GM21381 (cell line): Measurements from ENCODE around the gene DENND2A.
"Not testable (repeated sequence)": the region's sequence is repeated elsewhere in the genome, so short reads cannot be mapped to it uniquely, and the experiment has no call there.

Experiments
- ATAC-seq: cut with Tn5 transposase; IDR thresholded peaks from one replicate; pipeline ENCODE4 v1.9.1; 2021; ENCODE audit warnings: mild to moderate bottlenecking, moderate library complexity; ENCODE audit not compliant: unreplicated experiment

Gene DENND2A, protein sequence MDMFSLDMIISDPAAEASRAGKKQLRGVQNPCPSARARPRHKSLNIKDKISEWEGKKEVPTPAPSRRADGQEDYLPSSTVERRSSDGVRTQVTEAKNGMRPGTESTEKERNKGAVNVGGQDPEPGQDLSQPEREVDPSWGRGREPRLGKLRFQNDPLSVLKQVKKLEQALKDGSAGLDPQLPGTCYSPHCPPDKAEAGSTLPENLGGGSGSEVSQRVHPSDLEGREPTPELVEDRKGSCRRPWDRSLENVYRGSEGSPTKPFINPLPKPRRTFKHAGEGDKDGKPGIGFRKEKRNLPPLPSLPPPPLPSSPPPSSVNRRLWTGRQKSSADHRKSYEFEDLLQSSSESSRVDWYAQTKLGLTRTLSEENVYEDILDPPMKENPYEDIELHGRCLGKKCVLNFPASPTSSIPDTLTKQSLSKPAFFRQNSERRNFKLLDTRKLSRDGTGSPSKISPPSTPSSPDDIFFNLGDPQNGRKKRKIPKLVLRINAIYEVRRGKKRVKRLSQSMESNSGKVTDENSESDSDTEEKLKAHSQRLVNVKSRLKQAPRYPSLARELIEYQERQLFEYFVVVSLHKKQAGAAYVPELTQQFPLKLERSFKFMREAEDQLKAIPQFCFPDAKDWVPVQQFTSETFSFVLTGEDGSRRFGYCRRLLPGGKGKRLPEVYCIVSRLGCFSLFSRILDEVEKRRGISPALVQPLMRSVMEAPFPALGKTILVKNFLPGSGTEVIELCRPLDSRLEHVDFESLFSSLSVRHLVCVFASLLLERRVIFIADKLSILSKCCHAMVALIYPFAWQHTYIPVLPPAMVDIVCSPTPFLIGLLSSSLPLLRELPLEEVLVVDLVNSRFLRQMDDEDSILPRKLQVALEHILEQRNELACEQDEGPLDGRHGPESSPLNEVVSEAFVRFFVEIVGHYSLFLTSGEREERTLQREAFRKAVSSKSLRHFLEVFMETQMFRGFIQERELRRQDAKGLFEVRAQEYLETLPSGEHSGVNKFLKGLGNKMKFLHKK

DNA sequence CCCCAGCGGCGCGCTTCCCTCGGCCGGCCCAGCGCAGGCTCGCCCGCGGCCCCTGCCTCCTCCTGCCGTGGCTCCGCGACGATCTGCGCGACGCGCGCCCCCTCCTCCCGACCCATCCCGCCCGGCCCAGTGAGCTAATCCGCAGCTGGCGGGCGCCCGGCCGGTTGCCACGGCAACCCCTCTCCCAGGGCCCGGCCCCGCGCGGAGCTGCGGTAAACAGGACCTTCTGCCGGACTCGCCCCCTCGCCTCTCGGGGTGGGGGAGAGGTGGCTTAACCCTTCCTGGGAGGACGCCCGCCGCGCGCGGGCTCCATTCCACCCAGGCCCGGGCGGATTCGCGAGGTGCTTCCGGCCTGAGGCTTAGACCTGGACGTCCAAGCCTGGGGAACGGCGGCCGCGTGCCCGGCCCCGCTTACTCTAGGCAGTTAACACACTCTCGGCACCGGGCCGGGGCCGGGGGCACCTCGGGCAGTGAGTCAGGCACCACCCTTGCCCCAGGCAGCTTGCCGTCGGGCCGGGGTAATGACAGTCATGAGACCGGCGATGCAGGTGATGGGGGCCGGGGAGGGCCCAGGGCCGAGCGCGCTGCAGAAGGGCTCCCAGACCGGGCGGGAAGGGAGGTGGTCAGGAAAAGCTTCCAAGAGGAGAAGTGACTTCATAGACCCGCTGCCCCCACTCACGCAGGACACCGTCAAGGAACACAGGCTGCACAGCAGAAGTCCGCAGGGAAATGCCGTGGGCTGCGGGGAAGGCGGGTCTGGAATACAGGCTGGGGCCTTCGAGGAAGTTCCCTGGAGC is at the start of gene DENND2A:
TSS of gene DENND2A (minus strand) at position 87 of the 797 bp plus-strand sequence. CDS start 38,416 bp downstream, outside the sequence.
- ATAC-seq = no peak

DNA sequence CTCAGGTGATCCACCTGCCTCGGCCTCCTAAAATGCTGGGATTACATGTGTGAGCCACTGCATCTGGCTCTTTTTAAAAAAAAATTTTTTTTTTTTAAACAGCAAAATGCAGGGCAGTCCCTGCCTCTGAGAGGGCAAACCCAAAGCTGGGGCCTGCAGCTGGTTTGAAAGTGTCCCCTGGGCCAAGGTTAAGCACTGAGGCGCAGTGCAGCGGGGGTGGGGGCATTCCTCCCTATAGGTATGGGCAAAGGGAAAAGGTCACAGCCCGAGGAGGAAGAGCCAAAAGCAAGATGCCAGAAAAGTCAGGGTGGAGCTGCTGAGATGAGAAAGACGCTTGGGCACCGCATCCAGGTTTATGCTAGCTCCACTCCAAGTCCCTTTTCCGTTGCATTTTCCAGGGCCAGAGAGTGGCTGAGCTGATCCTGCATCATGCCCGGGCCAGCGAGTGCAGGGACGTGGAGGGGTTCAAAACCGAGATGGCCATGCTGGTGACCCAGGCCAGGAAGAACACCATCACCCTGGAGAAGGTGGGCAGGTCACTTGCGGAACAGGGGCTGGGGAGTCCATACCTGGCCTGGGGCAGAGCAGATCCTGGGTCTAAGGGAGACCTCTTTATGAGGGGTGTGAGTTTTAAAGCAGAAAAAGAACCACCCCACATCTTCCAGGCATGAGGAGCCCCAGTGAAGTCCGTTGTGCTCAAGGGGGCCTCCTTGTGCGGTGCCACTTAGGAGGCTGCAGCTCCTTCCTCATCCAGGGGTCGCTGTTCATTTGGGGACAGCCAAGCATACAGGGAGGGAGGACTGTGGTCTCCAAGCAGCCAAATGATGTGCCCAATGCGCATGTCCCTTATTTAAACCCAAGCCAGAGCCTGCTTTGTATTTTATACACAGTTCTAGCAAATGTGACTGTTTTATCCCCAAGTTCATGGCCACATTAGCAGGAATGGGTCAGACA is 48.9 kb upstream of the DENND2A start:
- no peak for ATAC-seq

- no peak for ATAC-seq
These were observed 47.7 kb upstream of the DENND2A start for GRCh38 chr7:140688341-140688740.

DNA sequence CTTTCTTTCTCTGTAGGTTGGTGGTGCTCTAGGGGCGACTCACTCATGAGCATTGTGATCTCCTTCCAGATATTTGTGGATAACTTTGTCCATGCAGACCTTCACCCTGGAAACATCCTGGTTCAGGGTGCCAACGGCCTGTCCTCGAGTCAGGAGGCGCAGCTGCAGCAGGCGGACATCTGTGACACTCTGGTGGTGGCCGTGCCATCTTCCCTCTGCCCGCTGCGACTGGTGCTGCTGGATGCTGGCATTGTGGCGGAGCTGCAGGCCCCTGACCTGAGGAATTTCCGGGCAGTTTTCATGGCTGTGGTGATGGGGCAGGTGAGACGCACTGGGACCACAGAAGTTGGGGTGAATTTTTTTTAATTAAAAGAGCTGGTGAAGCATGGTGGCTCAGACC is 46.3 kb upstream of the DENND2A start:
- ATAC-seq = no peak

- no peak for ATAC-seq
These were observed 44.9 kb upstream of the DENND2A start for GRCh38 chr7:140685407-140686087.

DNA sequence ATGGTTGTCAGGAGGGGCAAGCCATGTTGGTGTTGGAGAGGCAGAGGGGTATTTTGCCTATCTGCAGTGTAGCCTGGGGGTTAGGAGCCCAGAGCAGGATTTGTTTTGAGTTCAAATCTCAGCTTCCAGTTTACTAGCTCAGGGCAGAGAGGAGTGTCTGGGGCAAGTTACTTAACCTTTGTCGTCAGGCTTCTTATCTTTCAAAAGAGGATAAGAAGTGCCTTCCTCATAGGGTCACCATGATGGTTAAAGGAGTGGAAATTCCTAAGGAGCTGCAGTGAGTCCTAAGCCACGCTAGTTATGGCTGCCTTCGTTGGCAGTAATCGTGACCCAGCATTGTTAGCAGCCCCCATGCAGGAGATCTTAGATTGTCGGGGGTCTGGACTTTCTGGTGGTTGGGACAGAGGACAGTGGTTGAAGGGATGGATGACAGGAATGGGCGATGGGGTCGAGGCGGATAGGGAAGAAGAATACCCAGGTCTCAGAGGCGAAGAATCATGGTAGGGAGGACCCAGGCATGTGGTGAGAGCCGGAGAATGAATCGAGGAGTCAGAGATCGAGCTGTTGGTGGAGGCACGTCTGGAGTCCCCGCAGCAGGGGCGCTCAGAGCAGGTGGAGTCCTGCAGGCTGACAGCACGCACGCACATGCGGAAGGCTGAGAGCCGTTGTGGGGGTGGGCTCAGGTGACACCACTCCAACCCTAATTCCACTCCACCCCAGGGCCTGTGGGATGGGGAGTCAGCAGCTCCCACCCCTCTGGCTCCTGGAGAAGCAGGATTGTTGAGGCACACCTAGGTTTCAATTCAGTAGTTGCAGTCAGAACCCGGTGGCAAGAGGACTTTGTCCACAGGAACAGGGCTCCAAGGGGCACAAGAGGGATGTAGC is 43.7 kb upstream of the DENND2A start:
- no peak for ATAC-seq

DNA sequence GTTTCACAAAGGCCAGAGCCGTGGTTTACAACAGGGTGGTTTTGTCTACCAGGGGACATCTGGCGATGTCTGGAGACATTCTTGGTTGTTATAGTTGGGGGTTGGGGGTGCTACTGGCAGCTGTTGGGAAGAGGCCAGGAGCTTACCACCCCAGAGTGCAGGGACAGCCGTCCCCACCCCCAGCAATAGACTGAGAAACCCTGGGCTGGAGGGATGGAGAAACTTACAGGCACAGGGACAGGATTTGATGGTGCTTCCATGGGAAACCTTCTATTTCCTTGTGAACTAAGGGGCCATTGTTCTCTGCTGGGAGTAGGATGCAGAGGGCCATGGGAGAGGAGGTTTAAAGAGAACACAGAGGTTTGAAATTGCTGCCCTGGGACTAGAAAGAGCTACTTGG is 43.0 kb upstream of the DENND2A start:
- ATAC-seq = no peak

- ATAC-seq = no peak
These were observed 41.2 kb upstream of the DENND2A start for GRCh38 chr7:140681766-140682165.

DNA sequence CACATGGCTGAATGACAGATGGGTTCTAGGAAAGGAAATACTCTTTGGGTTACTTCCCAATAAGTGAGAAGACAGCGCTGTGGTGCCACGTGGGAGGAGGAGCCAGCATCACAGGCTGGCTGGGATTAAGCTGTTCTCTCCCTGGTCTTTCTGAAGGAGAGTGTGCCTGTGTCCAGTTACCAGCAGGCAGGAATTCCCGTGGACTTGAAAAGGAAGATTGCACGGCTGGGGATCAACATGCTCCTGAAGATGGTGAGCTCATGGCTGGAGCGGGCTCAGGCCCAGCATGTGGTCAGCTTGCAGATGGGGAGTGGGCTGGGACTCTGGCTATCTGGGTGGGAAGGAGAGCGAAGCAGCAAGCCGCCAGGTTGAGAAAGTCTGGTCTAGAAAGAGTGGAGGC is 40.3 kb upstream of the DENND2A start:
- no peak for ATAC-seq

DNA sequence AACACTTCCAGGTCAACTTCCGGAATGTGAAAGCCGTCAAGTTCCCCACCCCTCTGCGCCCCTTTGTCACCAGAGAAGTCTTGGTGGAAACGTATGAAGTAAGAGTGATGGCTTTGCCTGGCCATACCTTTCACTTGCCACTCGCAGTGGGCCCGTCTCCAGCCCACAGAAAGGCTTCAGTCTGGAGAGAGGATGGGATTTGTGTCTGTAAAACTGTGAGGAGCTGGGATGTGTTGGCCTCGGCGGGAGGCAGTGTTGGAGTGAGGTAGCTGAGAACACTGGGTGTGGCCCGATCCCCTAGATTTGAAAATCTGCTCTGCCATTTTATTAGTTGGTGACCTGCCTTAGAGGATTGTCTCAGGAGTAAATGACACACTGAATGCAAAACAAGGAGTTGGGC is 38.6 kb upstream of the DENND2A start:
- ATAC-seq = no peak

- no peak for ATAC-seq
These were observed 38.2 kb upstream of the DENND2A start for GRCh38 chr7:140678816-140679130.

GRCh38 chr7:140678081-140678815 is 37.6 kb upstream of the DENND2A start:
- ATAC-seq = no peak

DNA sequence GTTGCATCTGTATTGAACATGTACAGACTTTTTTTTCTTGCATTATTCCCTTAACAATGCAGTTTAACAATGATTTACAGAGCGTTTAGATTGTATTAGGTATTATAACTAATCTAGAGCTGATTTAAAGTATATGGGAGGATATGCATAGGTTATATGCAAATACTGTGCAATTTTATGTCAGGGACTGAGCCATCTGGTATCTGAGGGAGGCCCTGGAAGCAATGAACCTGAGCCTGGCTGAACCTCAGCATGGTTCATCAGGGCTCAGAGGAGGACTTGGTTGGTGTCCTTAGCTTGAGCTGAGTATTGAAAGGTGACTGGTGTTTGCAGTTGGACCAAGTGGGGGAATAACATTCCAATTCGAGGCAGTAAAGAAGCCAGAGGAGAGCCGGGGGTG is 36.9 kb upstream of the DENND2A start:
- ATAC-seq = no peak

DNA sequence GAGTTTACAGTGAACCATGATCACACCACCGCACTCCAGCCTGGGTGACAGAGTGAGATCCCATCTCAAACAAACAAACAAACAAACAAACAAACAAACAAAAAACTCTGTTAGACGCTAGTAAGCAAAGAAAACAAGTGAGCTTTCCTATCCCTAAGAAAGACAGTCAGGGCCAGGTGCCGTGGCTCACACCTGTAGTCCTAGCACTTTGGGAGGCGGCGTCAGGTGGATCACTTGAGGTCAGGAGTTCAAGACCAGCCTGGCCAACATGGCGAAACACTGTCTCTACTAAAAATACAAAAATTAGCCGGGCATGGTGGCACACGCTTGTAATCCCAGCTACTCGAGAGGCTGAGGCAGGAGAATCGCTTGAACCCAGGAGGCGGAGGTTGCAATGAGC is 36.3 kb upstream of the DENND2A start:
- ATAC-seq = not testable (repeated sequence)

DNA sequence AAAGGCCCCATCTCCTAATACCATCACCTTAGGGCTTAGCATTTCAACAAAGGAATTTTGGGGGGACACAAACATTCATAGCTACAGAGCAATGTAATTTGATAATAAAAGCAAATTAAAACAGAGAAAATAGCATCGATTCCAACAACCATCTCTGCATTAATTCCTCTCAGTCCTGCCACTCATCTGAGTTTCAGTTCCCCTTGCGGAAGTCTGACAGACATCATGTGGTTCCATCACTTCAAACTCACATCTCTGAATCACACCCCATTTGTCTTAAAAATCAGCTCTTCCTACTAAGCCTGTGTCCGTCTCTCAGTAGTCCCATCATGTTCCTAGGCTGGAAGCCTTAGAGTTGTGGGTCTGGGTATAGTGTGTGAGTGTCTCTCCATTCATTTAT is 35.7 kb upstream of the DENND2A start:
- ATAC-seq = peak; percentile 50

- ATAC-seq = no peak
These were observed 35.1 kb upstream of the DENND2A start for GRCh38 chr7:140675726-140676125.

GRCh38 chr7:140674899-140675701 is 34.5 kb upstream of the DENND2A start:
- no peak for ATAC-seq
